ENCODE data around the gene CRYZL1. TPM values are rescaled to one million over a fixed set of nuclear protein-coding genes. Genes with fewer than 3 reads are reported as not detected.

The CRYZL1 gene
- total RNA-seq, 1 experiment from 2014 or later: 43.0 TPM

GRCh38 chr21:33562389-33562788 is 79.2 kb downstream of the CRYZL1 start:
- no TSS peak for BruUV-seq (replicated peaks)
- peaks cover 41% of the 10 kb centered on the region for H4K20me1 ChIP-seq (ENCODE audit: insufficient read depth)

More at GRCh38 chr21:33562389-33562788, 79.2 kb downstream of the CRYZL1 start:
- no peak for DNase-seq (ENCODE audit: low read depth, low spot score)
- Histone ChIP-seq H3K9ac (ENCODE audit: low read length) (no peak overlapping the region), H3K9me2 (ENCODE audit: insufficient read depth) (no peaks in the 10 kb centered on the region), H3K27ac (ENCODE audit: low read depth, low read length) (no peak overlapping the region), H3K27me3 (ENCODE audit: insufficient read depth, low read length) (no peaks in the 10 kb centered on the region), H2AFZ (ENCODE audit: low read depth, low read length, poor library complexity, severe bottlenecking) (no peak overlapping the region), H3K79me2 (ENCODE audit: insufficient read depth, low read length) (peaks cover 95% of the 10 kb centered on the region), H3K4me3 (replicated peaks in 1 of 2; ENCODE audit: low read depth in 1 of 2, low read length in 2 of 2) (no peak overlapping the region), H3K36me3 (ENCODE audit: control insufficient read depth in 1 of 2, insufficient read depth in 2 of 2, low read length in 2 of 2) (peaks cover 53 to 73% of the 10 kb centered on the region in 2 experiments), H3K9me3 (ENCODE audit: control insufficient read depth in 1 of 2, insufficient read depth in 1 of 2, low read depth in 1 of 2, low read length in 2 of 2) (no peaks in the 10 kb centered on the region), H3K4me2 (ENCODE audit: low read length) (no peak overlapping the region), H3K4me1 (ENCODE audit: control insufficient read depth in 1 of 2, insufficient read depth in 2 of 2, low read length in 2 of 2) (no peaks in the 10 kb centered on the region)
- no peak for TF ChIP-seq CTCF (IDR thresholded peaks at IDR 0.05 in 2 of 3, conservative IDR thresholded peaks at IDR 0.05 in 1 of 3; ENCODE audit: borderline replicate concordance in 1 of 3, insufficient read depth in 1 of 3, low read depth in 2 of 3, low read length in 2 of 3)
- no peak for TF ChIP-seq POLR2A (IDR thresholded peaks at IDR 0.05; ENCODE audit: borderline replicate concordance, extremely low read depth, insufficient read depth, insufficient read length)
- no peak for TF ChIP-seq ELF1 (IDR thresholded peaks at IDR 0.05; ENCODE audit: borderline replicate concordance, low read depth)
- TF ChIP-seq ATF3 (IDR thresholded peaks at IDR 0.05): no peak
- no peak for TF ChIP-seq RAD21 (IDR thresholded peaks at IDR 0.05; ENCODE audit: low read depth)
- TF ChIP-seq YY1 (IDR thresholded peaks at IDR 0.05; ENCODE audit: extremely low read depth, insufficient replicate concordance, low read depth, low read length): no peak
- no peak for TF ChIP-seq EGR1 (IDR thresholded peaks at IDR 0.05; ENCODE audit: low read depth)
- TF ChIP-seq CBX3 (IDR thresholded peaks at IDR 0.05; ENCODE audit: low read depth): no peak
- no peak for TF ChIP-seq JUND (IDR thresholded peaks at IDR 0.05)
- no peak for TF ChIP-seq SRF (IDR thresholded peaks at IDR 0.05; ENCODE audit: low read depth)
- no peak for TF ChIP-seq ZNF274 (IDR thresholded peaks at IDR 0.05; ENCODE audit: low read depth, low read length)
- no peak for TF ChIP-seq TCF7L2 (IDR thresholded peaks at IDR 0.05; ENCODE audit: borderline replicate concordance, extremely low read depth, insufficient read depth, insufficient read length)
- no peak for TF ChIP-seq EZH2phosphoT487 (IDR thresholded peaks at IDR 0.05; ENCODE audit: borderline replicate concordance)
- no peak for TF ChIP-seq MAX (IDR thresholded peaks at IDR 0.05)
- TF ChIP-seq REST (IDR thresholded peaks at IDR 0.05; ENCODE audit: low read depth): no peak
- TF ChIP-seq SP1 (IDR thresholded peaks at IDR 0.05; ENCODE audit: low read depth): no peak
- no peak for TF ChIP-seq ZBTB33 (IDR thresholded peaks at IDR 0.05; ENCODE audit: extremely low read depth, insufficient replicate concordance, low read length)
- TF ChIP-seq FOSL1 (IDR thresholded peaks at IDR 0.05; ENCODE audit: low read depth): no peak
- no peak for TF ChIP-seq ZFX (IDR thresholded peaks at IDR 0.05)
- no peak for TF ChIP-seq CEBPB (IDR thresholded peaks at IDR 0.05; ENCODE audit: low read depth)
- ChIA-PET RAD21 (ENCODE audit: low non-redundant PET in 1 of 2, low total read pairs in 2 of 2, uncharacterized antibody in 2 of 2, unreplicated experiment in 2 of 2) (no interaction called here), POLR2A (no interaction called here), CTCF (no interaction called here)
- ATAC-seq: no peak
- intact Hi-C loops (cut with micrococcal nuclease): no loop called here

Measured in HCT116 (cell line).